ENCODE measurements around the gene GMPR2.
"Not testable (repeated sequence)": the region's sequence is repeated elsewhere in the genome, so short reads cannot be mapped to it uniquely, and the experiment has no call there.

Gene GMPR2

DNA sequence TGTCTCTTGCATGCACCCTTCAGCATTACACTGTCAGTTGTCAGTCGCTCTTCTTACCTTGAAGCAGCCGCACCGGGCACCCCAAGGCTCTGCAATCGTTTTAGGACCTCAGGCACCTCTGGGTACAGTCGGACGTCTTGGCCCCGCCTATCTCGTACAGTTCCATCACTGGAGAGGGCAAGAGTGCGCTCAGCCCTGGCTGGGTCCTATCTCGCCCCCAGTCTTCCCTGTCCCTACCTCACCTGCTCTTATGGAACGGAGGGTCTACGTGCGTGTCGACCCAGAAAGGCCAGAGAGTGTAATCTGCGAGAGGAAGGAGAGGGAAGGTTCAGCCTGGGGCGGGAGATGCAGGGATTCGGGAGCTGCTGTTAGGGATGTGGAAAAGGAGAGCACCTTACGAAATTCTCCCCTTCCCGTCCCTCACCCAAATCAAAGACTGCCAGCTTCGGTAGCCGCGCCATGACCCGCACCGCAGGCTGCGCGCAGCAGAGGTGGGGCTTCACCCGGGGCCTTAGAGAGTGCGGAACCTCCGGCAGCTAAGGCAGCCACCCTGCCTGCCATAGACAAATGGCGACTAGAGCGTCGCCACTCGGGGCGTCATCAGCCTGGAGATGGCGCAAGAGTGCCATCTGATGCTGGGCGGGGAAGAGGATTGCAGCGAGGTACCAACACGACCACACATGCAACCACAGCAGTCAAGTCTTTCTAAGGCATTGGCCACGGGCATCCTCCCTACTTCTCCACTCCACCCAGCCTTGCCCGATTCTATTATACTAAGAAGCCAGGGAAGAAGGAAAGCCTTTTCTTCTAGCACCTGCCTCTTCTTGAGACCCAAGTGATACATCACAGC, 17.0 kb upstream of the GMPR2 start, which contains the start of gene MDP1:
Gene MDP1 (minus strand): TSS at position 572 of the 850 bp plus-strand sequence. CDS start 111 bp downstream, at position 461.
- H3K79me2 ChIP-seq (ENCODE audit: control insufficient read depth, insufficient read depth, low read length, unreplicated experiment) = peaks cover 22% of the 10 kb centered on the region
- H3K4me3 ChIP-seq (ENCODE audit: low read depth, low read length) = peak within 1 kb of the TSS; percentile 94
- H3K27ac ChIP-seq (ENCODE audit: low read depth, low read length) = peak within 1 kb of the TSS; percentile 62
- H3K4me1 ChIP-seq (ENCODE audit: control insufficient read depth, insufficient read depth, low read length, unreplicated experiment) = peaks cover 10% of the 10 kb centered on the region
- H3K27me3 ChIP-seq (ENCODE audit: insufficient read depth, low read length) = no peaks in the 10 kb centered on the region
- peak within 1 kb of the TSS; percentile 93 for H2AFZ ChIP-seq (ENCODE audit: low read length, unreplicated experiment)
- no peaks in the 10 kb centered on the region for H3K36me3 ChIP-seq (ENCODE audit: insufficient read depth, low read length)

DNA sequence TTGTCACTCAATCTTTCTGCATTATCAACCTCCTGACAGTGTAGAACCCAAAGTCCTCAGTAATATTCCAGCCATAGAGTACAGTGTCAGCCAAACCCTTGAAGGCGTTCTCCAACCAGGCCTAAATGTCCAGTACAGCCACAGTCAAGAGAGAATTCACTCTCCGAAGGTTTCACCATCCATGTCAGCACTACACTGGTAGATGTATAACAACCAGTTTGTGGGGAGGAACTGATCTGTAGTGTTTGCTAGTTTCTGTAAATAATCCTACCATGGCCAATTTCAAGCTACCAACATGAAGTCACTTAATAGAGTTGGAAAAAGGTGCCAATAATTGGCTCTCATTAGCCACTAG, 16.4 kb upstream of the GMPR2 start:
- no peak overlapping the region for H2AFZ ChIP-seq (ENCODE audit: low read length, unreplicated experiment)
- peak overlapping the region; percentile 20 for H3K27ac ChIP-seq (ENCODE audit: low read depth, low read length)
- peaks cover 27% of the 10 kb centered on the region for H3K79me2 ChIP-seq (ENCODE audit: control insufficient read depth, insufficient read depth, low read length, unreplicated experiment)
- no peaks in the 10 kb centered on the region for H3K27me3 ChIP-seq (ENCODE audit: insufficient read depth, low read length)
- peak overlapping the region; percentile 94 for H3K4me3 ChIP-seq (ENCODE audit: low read depth, low read length)
- no peaks in the 10 kb centered on the region for H3K36me3 ChIP-seq (ENCODE audit: insufficient read depth, low read length)
- peaks cover 10% of the 10 kb centered on the region for H3K4me1 ChIP-seq (ENCODE audit: control insufficient read depth, insufficient read depth, low read length, unreplicated experiment)

DNA sequence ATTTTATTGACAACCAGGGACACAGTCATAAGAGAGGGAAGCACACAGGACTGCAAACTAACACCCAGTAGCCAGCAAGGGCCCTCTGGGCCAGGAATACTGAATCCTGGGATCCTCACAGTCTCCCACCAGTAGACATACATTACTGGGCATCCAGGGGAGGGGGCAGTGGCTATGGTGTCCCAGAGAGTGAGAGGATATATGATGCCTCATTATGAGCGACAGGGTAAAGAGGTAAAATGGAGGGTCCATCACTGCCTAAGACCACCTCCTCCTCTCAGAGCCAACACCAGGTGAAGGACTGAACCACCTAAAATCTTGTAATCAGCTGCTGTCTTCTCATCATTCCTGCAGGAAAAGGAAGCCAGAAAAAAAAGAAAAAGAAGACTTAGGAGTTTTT, 15.9 kb upstream of the GMPR2 start:
- not testable (repeated sequence) for H3K27ac ChIP-seq (ENCODE audit: low read depth, low read length); H3K27me3 ChIP-seq (ENCODE audit: insufficient read depth, low read length); H3K36me3 ChIP-seq (ENCODE audit: insufficient read depth, low read length); H2AFZ ChIP-seq (ENCODE audit: low read length, unreplicated experiment); H3K4me3 ChIP-seq (ENCODE audit: low read depth, low read length)
- Histone ChIP-seq H3K79me2 (ENCODE audit: control insufficient read depth, insufficient read depth, low read length, unreplicated experiment) (peaks cover 22% of the 10 kb centered on the region), H3K4me1 (ENCODE audit: control insufficient read depth, insufficient read depth, low read length, unreplicated experiment) (peaks cover 10% of the 10 kb centered on the region)

DNA sequence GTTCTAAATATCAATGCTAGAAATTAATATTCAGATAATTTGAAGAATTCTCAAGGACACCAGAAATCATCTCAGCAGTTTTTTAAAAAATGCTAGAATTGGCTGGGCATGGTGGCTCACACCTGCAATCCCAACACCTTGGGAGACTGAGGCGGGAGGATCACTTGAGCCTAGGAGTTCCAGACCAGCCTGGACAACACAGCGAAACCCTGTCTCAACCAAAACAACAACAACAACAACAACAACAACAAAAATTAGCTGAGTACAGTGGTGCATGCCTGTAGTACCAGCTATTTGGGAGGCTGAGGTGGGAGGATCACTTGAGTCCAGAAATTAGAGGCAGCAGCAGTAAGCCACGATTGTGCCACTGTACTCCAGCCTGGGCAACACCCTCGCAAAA, 13.6 kb upstream of the GMPR2 start:
- Histone ChIP-seq H3K27me3 (ENCODE audit: insufficient read depth, low read length) (no peaks in the 10 kb centered on the region), H3K27ac (ENCODE audit: low read depth, low read length) (no peak overlapping the region), H3K4me3 (ENCODE audit: low read depth, low read length) (no peak overlapping the region), H3K4me1 (ENCODE audit: control insufficient read depth, insufficient read depth, low read length, unreplicated experiment) (peaks cover 5% of the 10 kb centered on the region), H2AFZ (ENCODE audit: low read length, unreplicated experiment) (no peak overlapping the region), H3K36me3 (ENCODE audit: insufficient read depth, low read length) (no peaks in the 10 kb centered on the region), H3K79me2 (ENCODE audit: control insufficient read depth, insufficient read depth, low read length, unreplicated experiment) (peaks cover 27% of the 10 kb centered on the region)

DNA sequence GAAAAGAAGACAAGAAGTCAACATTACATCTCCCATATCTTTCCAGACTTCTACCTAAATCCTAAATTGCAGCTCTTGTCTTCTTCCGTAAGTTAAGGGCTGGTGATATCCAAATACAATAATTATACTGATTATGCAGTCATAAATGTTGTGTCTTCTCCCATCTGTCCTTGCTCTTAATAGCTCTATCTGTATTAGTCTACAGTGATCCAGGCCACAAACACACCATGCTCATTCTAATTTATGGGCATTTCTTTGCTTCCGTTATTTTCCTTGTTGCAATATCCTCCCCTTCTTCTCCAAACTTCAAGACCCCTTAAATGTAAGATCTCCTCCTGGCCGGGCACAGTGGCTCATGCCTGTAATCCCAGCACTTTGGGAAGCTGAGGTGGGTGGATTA, 13.2 kb upstream of the GMPR2 start:
- no peak overlapping the region for H3K4me3 ChIP-seq (ENCODE audit: low read depth, low read length)
- no peaks in the 10 kb centered on the region for H3K36me3 ChIP-seq (ENCODE audit: insufficient read depth, low read length)
- H2AFZ ChIP-seq (ENCODE audit: low read length, unreplicated experiment) = no peak overlapping the region
- no peaks in the 10 kb centered on the region for H3K27me3 ChIP-seq (ENCODE audit: insufficient read depth, low read length)
- H3K4me1 ChIP-seq (ENCODE audit: control insufficient read depth, insufficient read depth, low read length, unreplicated experiment) = peaks cover 7% of the 10 kb centered on the region
- H3K79me2 ChIP-seq (ENCODE audit: control insufficient read depth, insufficient read depth, low read length, unreplicated experiment) = peaks cover 32% of the 10 kb centered on the region
- no peak overlapping the region for H3K27ac ChIP-seq (ENCODE audit: low read depth, low read length)

DNA sequence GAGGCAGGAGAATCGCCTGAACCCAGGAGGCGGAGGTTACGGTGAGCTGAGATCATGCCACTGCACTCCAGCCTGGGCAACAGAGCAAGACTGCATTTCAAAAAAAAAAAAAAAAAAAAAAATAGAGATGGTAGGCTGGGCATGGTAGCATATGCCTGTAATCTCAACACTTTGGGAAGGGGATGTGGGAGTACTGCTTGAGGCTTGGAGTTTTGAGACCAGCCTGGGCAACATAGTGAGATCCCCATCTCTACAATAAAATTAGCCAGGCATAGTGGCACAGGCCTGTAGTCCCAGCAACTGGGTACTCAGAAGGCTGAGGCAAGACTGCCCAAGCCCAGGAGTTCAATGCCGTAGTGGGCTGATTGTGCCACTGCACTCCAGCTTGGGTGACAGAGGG, 9.7 kb upstream of the GMPR2 start:
- H3K36me3 ChIP-seq (ENCODE audit: insufficient read depth, low read length); H3K27me3 ChIP-seq (ENCODE audit: insufficient read depth, low read length); H3K27ac ChIP-seq (ENCODE audit: low read depth, low read length); H2AFZ ChIP-seq (ENCODE audit: low read length, unreplicated experiment); H3K4me3 ChIP-seq (ENCODE audit: low read depth, low read length): not testable (repeated sequence)
- H3K79me2 ChIP-seq (ENCODE audit: control insufficient read depth, insufficient read depth, low read length, unreplicated experiment) = peaks cover 65% of the 10 kb centered on the region
- peaks cover 27% of the 10 kb centered on the region for H3K4me1 ChIP-seq (ENCODE audit: control insufficient read depth, insufficient read depth, low read length, unreplicated experiment)

DNA sequence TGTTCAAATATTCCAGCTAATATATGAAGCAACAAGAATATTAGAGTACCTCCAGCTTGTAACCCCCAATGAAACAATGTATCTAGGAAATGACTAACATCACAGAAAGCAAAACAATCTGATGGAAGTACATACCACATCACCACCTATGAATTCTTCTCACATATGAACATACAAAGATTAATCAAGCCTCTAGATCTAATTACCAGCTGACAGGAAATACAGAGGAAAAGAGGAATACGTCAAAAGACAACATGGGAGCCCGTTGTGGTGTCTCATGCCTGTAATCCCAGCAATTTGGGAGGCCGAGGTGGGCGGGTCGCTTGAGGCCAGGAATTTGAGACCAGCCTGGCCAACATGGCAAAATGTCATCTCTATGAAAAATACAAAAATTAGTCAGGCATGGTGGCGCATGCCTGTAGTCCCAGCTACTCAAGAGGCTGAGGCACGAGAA, 8.1 kb upstream of the GMPR2 start:
- Histone ChIP-seq H3K79me2 (ENCODE audit: control insufficient read depth, insufficient read depth, low read length, unreplicated experiment) (peaks cover 76% of the 10 kb centered on the region), H2AFZ (ENCODE audit: low read length, unreplicated experiment) (peak overlapping the region; percentile 0), H3K4me1 (ENCODE audit: control insufficient read depth, insufficient read depth, low read length, unreplicated experiment) (peaks cover 27% of the 10 kb centered on the region), H3K4me3 (ENCODE audit: low read depth, low read length) (peak overlapping the region; percentile 15; the same call in 1 of the 2 replicates), H3K27ac (ENCODE audit: low read depth, low read length) (peak overlapping the region; percentile 80), H3K36me3 (ENCODE audit: insufficient read depth, low read length) (peaks cover 8% of the 10 kb centered on the region; the same call in 1 of the 2 replicates), H3K27me3 (ENCODE audit: insufficient read depth, low read length) (no peaks in the 10 kb centered on the region)

DNA sequence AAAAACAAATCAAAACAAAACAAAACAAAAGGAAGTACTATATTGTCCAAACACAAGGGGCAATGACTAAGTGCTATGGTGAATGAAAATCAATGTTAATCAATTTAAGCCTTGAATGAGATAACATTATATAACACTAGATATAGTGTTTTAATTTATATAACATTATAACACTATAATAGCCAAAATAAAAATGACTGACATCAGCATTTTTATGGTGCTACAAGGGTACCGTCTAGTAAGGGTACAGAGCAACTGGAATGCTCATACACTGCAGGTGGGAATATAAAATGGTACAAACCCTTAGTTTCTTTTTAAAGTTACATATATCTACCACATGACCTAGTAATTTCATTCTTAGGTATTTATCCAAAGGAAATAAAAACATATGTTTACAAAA, 6.3 kb upstream of the GMPR2 start:
- H3K27ac ChIP-seq (ENCODE audit: low read depth, low read length) = 0 out of 2 replicates have a peak overlapping the region, but pooled peaks have one; percentile 16
- H3K4me3 ChIP-seq (ENCODE audit: low read depth, low read length) = no peak overlapping the region
- H3K36me3 ChIP-seq (ENCODE audit: insufficient read depth, low read length) = peaks cover 8% of the 10 kb centered on the region; the same call in 1 of the 2 replicates
- no peaks in the 10 kb centered on the region for H3K27me3 ChIP-seq (ENCODE audit: insufficient read depth, low read length)
- peaks cover 34% of the 10 kb centered on the region for H3K4me1 ChIP-seq (ENCODE audit: control insufficient read depth, insufficient read depth, low read length, unreplicated experiment)
- no peak overlapping the region for H2AFZ ChIP-seq (ENCODE audit: low read length, unreplicated experiment)
- H3K79me2 ChIP-seq (ENCODE audit: control insufficient read depth, insufficient read depth, low read length, unreplicated experiment) = peaks cover 75% of the 10 kb centered on the region

DNA sequence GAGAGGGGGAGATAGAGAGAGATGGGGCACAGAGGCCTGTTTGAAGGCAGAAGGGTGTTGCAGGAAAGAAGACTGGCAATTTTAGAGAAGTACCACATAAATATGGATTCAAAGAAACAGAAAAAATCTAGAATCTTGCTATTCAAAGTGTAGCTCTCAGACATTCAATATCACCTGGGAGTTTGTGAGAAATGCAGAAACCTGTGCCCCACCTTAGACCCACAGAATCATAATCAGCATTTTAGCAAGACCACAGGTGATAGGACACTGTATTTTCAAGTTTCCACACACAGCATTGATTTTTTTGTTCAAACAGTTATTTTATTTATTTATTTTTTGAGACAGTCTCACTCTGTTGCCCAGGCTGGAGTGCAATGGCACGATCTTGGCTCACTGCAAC, 3.8 kb upstream of the GMPR2 start:
- H3K4me3 ChIP-seq (ENCODE audit: low read depth, low read length) = no peak overlapping the region
- H3K27ac ChIP-seq (ENCODE audit: low read depth, low read length) = no peak overlapping the region
- peaks cover 83% of the 10 kb centered on the region for H3K79me2 ChIP-seq (ENCODE audit: control insufficient read depth, insufficient read depth, low read length, unreplicated experiment)
- peaks cover 8% of the 10 kb centered on the region; the same call in 1 of the 2 replicates for H3K36me3 ChIP-seq (ENCODE audit: insufficient read depth, low read length)
- H3K27me3 ChIP-seq (ENCODE audit: insufficient read depth, low read length) = no peaks in the 10 kb centered on the region
- peaks cover 40% of the 10 kb centered on the region for H3K4me1 ChIP-seq (ENCODE audit: control insufficient read depth, insufficient read depth, low read length, unreplicated experiment)
- H2AFZ ChIP-seq (ENCODE audit: low read length, unreplicated experiment) = no peak overlapping the region

DNA sequence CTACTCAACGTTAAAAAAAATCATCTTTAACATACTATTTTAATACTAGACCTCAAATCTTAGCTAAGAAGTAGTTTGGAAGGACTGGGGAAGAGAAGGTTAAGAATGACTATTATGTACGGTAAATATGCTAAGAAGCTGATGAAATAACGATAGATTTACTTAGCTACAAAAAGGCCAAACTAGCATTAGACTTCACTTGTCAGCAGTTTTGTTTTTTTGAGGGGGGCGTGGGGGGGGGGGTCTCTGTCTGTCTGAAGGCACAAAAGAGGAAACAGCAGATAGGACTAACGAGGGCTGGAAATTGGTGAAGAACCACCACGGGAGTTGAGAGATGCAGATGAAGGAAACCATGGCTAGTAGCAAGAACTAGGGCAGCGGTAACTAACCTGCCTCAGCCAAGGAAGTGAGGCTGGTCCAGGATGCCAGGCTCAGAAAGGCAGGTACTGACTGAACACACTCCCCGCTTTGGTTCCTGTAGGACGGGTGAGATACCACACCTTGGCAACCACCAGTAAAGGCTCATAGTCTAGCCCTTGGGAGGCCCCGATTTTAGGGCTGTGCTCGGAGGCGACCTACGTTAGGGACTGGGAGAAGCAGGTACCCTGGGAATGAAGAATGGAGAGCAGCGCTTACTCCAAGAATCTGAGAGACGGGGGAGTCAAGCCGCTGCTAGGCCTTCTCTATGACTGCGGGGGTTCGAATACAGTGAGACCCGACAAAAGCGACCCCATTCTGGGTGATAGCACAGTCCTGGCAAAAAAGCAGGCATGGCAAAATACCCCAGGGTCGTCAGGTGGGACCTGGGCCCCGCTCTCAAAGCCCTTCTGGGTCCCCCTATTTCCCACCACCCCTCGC, 1.2 kb upstream of the GMPR2 start:
- Histone ChIP-seq H3K27me3 (ENCODE audit: insufficient read depth, low read length) (no peaks in the 10 kb centered on the region), H3K79me2 (ENCODE audit: control insufficient read depth, insufficient read depth, low read length, unreplicated experiment) (peaks cover 77% of the 10 kb centered on the region), H2AFZ (ENCODE audit: low read length, unreplicated experiment) (peak overlapping the region; percentile 64), H3K4me3 (ENCODE audit: low read depth, low read length) (peak overlapping the region; percentile 95), H3K27ac (ENCODE audit: low read depth, low read length) (peak overlapping the region; percentile 92), H3K4me1 (ENCODE audit: control insufficient read depth, insufficient read depth, low read length, unreplicated experiment) (peaks cover 37% of the 10 kb centered on the region), H3K36me3 (ENCODE audit: insufficient read depth, low read length) (peaks cover 18% of the 10 kb centered on the region; the same call in 1 of the 2 replicates)

All from ACC112 (cell line).